Epithelial cell of esophagus (primary cell): ENCODE data around the gene GLIPR1L2.
"Not testable (repeated sequence)": the region's sequence is repeated elsewhere in the genome, so short reads cannot be mapped to it uniquely, and the experiment has no call there.

Experiments used
- DNase-seq: peaks from one replicate; pipeline ENCODE4 v3.0.0; 2010; ENCODE audit warnings: low read depth
- H3K4me3 ChIP-seq: 2 replicates; pipeline ENCODE4 v1.5.1; 2011; ENCODE audit warnings: mild to moderate bottlenecking, low read length, control low read depth
- CTCF ChIP-seq: IDR thresholded peaks from 2 replicates; pipeline ENCODE4 v1.5.1; 2011; ENCODE audit warnings: low read depth, mild to moderate bottlenecking, low read length, control low read depth, inconsistent platforms; ENCODE audit not compliant: insufficient read depth; ENCODE audit errors: missing control alignments

Gene GLIPR1L2

GRCh38 chr12:75390899-75391538 lies at the start of gene GLIPR1L2:
Gene GLIPR1L2 (plus strand): TSS chr12:75391089. CDS start chr12:75391117, 28 bp downstream.
- TF ChIP-seq CTCF: peak; percentile 85
- H3K4me3 ChIP-seq: peak within 1 kb of the TSS; percentile 69
- DNase-seq: peak; percentile 97

GRCh38 chr12:75341873-75342272 lies 49.0 kb upstream of the GLIPR1L2 start:
- DNase-seq: no peak
- TF ChIP-seq CTCF: no peak
- no peak overlapping the region for H3K4me3 ChIP-seq

GRCh38 chr12:75345531-75345930 lies 45.4 kb upstream of the GLIPR1L2 start:
- no peak for TF ChIP-seq CTCF
- DNase-seq: peak; percentile 46
- H3K4me3 ChIP-seq: no peak overlapping the region

GRCh38 chr12:75346215-75346614 lies 44.7 kb upstream of the GLIPR1L2 start:
- not testable (repeated sequence) for H3K4me3 ChIP-seq, DNase-seq

GRCh38 chr12:75349946-75350345 lies 40.9 kb upstream of the GLIPR1L2 start:
- DNase-seq: no peak
- no peak for TF ChIP-seq CTCF
- no peak overlapping the region for H3K4me3 ChIP-seq

- no peak for TF ChIP-seq CTCF
- H3K4me3 ChIP-seq: no peak overlapping the region
- DNase-seq: no peak
These were observed 40.5 kb upstream of the GLIPR1L2 start for GRCh38 chr12:75350413-75350812.

GRCh38 chr12:75354011-75354410 lies 36.9 kb upstream of the GLIPR1L2 start:
- TF ChIP-seq CTCF: no peak
- no peak overlapping the region for H3K4me3 ChIP-seq
- DNase-seq: no peak
